A549 treated with DMSO at 1 μM for 4 hours (cell line): ENCODE results near the gene MAP3K5. TPM values are rescaled to one million over a fixed set of nuclear protein-coding genes. Genes with fewer than 3 reads are reported as not detected.

Experiments used
- total RNA-seq: library from RNA; stranded (reverse); fragments of 200-300 nt; extraction: Qiagen RNA extraction; gene quantifications from 5 replicates; pipeline ENCODE4 v1.2.3, GENCODE V29; 2022; ENCODE audit warnings: low read depth

Gene MAP3K5, protein sequence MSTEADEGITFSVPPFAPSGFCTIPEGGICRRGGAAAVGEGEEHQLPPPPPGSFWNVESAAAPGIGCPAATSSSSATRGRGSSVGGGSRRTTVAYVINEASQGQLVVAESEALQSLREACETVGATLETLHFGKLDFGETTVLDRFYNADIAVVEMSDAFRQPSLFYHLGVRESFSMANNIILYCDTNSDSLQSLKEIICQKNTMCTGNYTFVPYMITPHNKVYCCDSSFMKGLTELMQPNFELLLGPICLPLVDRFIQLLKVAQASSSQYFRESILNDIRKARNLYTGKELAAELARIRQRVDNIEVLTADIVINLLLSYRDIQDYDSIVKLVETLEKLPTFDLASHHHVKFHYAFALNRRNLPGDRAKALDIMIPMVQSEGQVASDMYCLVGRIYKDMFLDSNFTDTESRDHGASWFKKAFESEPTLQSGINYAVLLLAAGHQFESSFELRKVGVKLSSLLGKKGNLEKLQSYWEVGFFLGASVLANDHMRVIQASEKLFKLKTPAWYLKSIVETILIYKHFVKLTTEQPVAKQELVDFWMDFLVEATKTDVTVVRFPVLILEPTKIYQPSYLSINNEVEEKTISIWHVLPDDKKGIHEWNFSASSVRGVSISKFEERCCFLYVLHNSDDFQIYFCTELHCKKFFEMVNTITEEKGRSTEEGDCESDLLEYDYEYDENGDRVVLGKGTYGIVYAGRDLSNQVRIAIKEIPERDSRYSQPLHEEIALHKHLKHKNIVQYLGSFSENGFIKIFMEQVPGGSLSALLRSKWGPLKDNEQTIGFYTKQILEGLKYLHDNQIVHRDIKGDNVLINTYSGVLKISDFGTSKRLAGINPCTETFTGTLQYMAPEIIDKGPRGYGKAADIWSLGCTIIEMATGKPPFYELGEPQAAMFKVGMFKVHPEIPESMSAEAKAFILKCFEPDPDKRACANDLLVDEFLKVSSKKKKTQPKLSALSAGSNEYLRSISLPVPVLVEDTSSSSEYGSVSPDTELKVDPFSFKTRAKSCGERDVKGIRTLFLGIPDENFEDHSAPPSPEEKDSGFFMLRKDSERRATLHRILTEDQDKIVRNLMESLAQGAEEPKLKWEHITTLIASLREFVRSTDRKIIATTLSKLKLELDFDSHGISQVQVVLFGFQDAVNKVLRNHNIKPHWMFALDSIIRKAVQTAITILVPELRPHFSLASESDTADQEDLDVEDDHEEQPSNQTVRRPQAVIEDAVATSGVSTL (N-terminal part only)
- 2.3 to 3.9 TPM (median 3.5 TPM) in 5 replicates for total RNA-seq

DNA sequence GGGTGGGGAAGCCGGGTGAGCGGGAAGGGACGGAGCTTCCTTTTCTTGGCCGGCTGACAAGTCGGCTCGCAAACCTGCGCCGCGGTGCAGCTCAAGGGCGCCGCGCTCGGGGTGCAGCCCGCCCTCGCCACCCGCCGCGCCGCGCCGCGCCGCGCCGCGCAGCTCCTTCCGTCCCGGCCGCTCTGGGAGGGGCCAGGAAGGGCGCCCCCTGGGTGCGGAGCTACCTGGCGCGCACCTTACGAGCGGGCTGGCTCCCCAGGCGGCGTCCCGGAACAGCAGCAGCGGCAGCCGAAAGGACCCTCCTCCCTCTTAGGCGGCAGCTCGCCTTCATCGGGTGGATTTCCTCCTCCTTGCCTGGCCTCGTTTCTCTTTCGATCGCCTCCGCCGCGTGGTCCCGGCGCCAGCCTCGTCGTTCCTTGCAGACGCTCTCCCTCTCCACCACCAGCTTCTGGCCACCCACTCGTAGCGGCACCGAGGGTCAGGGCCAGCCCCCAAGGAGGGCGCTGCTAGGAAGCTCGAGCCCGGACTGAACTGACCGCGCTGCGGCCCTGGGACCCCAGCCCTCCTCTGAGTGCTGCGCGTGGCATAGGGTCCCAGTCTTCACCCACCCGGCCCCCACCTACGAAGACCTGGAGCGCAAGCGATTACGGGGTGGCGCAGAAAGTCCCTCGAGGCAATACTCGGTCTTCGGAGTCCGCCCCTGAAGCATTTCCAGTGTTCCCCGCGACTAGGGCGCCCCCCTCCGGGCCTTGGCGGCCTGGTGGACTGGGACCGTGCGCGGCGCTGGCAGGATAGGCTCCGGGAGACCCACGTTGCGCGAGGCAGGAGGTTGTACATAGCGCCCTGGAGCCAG lies at the start of gene MAP3K5:
TSS of gene MAP3K5 (minus strand) at position 68 of the 853 bp plus-strand sequence. CDS start 320 bp downstream, outside the sequence.

DNA sequence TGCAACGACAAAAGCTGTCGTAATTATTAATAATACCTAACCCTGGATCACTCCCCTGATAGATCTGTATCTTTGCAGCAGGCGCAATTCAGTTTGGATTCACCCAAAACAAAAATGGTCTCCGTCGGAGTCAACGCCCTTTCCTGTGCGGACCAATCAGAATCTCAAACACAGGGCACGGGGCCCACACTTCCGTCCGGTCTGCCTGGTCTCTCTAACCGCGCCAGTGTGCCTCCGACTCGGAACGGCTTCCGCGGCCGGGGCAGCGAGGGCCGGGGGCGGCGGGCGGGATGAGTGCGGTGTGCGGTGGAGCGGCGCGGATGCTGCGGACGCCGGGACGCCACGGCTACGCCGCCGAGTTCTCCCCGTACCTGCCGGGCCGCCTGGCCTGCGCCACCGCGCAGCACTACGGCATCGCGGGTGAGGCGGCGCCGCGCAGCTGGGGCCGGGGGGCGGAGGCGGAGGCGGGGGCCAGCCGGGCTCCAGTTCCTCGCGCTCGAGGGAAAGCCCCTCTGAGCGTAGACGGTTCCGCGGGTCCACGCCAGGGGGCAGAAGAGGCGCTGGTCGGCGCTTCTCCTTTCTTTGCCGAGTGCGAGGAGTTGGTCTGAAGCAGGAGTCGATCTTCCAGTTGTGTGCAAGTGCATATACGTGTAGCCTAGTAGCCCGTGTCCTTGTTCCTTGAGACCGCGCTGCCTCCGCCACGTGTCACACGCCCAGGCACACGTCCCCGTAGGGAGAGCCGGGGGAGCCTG lies 30.3 kb upstream of the MAP3K5 start, which contains the start of gene PEX7:
TSS of gene PEX7 (plus strand) at position 217 of the 752 bp plus-strand sequence. CDS start at position 291, 74 bp downstream.

DNA sequence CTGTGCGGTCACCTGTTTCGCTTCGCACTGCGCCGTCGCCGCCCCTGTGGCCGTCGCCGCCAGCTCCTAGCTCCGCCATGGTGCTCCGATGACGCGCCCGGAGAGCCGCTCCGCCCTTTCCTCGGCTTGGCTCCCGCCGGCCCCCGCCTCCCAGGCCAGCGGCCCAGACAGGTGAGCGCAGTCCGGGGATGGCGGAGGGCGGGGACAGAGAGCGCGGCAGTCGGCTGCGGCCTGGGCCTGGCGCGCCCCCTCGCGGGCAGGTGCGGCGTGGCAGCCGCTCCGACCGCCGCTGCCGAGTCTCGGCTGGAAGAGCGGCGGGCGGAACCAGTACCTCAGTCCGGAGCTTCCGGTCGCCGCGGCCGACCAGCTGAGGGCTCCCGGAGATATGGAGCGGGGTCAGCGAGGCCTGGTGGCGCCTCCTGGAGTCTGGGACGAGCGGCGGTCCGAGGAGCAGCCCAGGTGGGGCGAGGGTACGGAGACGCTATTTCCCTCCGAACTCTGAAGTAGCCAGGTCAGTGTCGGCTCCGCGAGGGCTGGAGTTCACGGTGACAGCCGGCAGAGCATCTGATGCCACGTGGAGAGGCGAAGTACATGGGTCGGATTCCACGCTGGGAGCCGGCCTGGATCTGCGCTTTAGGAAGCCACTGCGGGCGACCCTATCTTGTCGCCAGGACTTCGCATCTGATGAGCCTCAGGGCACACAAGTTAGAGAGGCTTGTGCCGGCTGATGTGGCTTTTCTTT lies 241.8 kb downstream of the MAP3K5 start, which contains the start of gene MAP7:
TSS of gene MAP7 (minus strand) at position 93 of the 742 bp plus-strand sequence. CDS start at position 79, 14 bp downstream.

Other genes with a start within 250 kb of the MAP3K5 start
- gene MAP7, start 242.1 kb downstream of the MAP3K5 start, total RNA-seq, result 29.3 to 44.5 TPM (median 38.0 TPM) in 5 replicates
- gene PEX7, start 30.1 kb upstream of the MAP3K5 start, total RNA-seq, result 4.3 to 5.1 TPM (median 4.9 TPM) in 5 replicates
- 0.03 to 0.10 TPM (median 0.05 TPM) in 5 replicates for gene SLC35D3, start 129.8 kb upstream of the MAP3K5 start, total RNA-seq